GM18868 (cell line): ENCODE measurements around the gene OVCH2.

ENCODE experiments used
- ATAC-seq: cut with Tn5 transposase; IDR thresholded peaks from one replicate; pipeline ENCODE4 v1.9.1; 2021; ENCODE audit warnings: mild to moderate bottlenecking, moderate library complexity; ENCODE audit not compliant: unreplicated experiment

Gene OVCH2

DNA sequence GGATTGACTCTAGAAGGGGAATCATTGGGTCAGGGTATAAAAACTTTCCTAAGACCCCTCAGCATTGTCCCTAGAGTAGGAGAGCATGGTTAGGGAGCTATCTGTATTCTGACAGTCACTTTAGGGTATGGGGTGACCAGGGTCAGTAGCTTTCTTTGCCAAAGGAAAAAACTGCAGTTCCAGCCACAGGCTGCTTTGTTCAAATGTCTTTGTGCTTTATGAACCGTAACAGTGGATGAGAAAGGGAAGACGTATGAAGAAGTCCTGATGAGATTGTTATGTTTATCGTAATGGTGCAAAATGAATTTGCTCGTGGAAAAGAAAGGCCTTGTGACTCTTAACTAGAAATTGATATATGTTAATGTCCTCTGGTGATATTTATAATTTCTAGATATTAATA is 63.0 kb downstream of the OVCH2 start:
- ATAC-seq: no peak

- ATAC-seq: no peak
Observed at GRCh38 chr11:7642747-7643146, 63.5 kb downstream of the OVCH2 start.

DNA sequence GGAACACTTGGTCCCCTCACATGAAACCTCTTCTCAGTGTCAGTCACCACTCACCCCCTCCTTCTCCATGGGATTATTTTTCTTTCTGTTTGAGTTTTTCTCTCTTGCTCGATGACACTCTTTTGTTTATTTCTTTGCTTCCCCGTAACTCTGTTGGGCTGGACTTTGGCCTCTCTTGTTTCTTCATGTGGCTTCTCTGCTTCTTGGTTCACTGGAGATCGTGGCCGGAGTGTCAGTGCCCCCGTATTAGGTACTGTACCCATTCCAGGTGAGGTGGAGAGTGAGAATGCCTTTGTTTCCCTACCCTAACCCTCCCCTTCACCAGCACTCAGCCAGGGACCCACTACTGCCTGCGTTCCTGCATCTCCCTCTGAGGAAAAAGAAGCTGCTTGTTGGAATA is 65.5 kb downstream of the OVCH2 start:
- ATAC-seq: no peak

GRCh38 chr11:7639643-7640025 is 66.6 kb downstream of the OVCH2 start:
- no peak for ATAC-seq
